ENCODE data around the gene PRL.

PRL gene

DNA sequence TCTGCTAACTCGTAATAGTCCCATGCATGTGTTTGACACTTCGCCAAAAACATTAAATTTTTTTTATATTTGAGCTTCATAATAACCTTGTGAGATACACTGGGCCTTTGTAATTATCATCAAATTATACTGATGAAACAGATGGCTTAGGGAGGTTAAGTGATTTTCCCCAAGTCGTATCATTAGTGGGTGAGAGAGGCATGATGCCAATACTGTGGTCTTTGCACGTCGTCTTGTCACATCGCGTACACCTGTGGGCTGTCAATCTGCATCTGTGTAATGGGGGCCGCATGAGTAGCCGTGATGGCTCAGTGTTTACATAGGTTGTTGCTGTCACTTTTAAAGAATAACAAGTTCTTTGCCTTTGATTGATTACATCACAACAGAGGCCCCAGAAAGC is 1.7 kb downstream of the PRL start:
- TF ChIP-seq, protein P1, sequence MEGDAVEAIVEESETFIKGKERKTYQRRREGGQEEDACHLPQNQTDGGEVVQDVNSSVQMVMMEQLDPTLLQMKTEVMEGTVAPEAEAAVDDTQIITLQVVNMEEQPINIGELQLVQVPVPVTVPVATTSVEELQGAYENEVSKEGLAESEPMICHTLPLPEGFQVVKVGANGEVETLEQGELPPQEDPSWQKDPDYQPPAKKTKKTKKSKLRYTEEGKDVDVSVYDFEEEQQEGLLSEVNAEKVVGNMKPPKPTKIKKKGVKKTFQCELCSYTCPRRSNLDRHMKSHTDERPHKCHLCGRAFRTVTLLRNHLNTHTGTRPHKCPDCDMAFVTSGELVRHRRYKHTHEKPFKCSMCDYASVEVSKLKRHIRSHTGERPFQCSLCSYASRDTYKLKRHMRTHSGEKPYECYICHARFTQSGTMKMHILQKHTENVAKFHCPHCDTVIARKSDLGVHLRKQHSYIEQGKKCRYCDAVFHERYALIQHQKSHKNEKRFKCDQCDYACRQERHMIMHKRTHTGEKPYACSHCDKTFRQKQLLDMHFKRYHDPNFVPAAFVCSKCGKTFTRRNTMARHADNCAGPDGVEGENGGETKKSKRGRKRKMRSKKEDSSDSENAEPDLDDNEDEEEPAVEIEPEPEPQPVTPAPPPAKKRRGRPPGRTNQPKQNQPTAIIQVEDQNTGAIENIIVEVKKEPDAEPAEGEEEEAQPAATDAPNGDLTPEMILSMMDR (IDR thresholded peaks at IDR 0.05): no peak

GRCh38 chr6:22294301-22294700 is 2.5 kb downstream of the PRL start:
- TF ChIP-seq, protein P1 (IDR thresholded peaks at IDR 0.05): no peak

DNA sequence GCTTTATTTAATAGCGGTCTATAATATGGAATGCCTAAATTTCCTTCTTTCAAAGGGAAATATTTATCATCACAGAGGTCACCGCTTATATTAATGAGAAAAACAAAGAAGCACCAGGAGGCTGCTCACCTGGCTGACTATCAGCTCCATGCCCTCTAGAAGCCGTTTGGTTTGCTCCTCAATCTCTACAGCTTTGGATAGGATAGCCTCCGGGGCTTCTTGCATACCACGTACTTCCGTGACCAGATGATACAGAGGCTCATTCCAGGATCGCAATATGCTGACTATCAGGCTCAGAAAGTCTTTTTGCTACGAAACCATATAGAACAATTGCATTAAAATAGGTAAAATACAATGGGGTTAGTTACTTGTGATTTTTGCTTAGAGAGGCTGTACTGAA is 6.8 kb downstream of the PRL start:
- TF ChIP-seq, protein P1 (IDR thresholded peaks at IDR 0.05): no peak

DNA sequence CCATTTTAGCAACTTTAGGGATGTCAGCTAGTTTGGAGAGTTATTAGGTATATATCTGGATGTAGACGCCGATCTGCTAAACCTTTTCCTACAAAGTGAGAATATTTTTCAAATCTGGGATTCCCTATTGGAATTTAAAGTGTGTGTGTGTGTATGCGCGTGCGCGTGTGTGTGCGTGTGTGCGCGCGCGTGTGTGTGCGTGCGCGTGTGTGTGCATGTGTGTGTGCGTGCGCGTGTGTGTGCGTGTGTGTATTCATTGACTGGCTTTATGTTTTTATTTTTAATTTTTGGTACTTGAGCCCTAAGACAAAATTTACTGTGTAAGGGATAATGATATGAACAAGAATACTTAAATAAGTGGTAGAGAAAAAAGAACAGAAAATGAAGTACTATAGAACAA is 8.1 kb downstream of the PRL start:
- TF ChIP-seq, protein P1 (IDR thresholded peaks at IDR 0.05): no peak

DNA sequence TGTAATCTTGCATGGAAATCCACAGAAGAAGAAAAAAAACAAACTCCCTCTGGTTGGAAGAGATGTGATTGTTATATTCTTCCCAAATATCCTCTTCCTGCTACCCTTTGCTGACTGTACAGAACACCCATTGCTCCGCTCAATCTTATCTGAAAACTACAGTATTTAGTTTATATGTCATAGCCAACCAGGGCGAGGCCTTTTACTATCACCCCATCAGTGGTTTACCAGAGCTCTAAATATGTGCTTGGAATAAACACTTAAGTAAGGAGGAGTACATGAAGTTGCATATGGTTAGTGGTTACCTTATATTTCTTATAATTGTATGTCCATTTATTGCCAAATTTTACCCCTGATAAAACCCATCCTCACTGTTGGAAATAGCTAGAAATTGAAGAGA is 12.2 kb downstream of the PRL start:
- TF ChIP-seq, protein P1 (IDR thresholded peaks at IDR 0.05): no peak

GRCh38 chr6:22281341-22282085 is 15.3 kb downstream of the PRL start:
- TF ChIP-seq, protein P1 (IDR thresholded peaks at IDR 0.05): no peak

DNA sequence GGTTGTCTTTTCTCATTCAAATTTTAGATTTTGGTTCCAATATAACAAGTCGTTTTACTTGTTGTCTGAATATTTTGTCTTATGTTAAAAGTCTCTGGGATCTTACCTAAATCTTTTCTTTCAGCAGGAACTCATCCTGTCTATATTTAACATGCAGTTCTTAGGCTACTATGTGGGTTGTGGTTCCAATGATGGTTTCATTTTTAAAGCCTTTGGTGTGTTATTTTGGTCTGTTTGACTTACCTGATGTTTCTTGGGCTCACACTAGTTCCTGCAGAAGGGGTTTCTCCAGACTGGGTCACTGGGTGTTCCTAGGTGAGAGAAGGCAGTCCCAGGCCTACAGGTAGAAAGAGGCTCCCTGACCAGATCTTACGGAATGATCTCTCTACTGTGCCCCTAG is 17.4 kb downstream of the PRL start:
- TF ChIP-seq, protein P1 (IDR thresholded peaks at IDR 0.05): no peak

DNA sequence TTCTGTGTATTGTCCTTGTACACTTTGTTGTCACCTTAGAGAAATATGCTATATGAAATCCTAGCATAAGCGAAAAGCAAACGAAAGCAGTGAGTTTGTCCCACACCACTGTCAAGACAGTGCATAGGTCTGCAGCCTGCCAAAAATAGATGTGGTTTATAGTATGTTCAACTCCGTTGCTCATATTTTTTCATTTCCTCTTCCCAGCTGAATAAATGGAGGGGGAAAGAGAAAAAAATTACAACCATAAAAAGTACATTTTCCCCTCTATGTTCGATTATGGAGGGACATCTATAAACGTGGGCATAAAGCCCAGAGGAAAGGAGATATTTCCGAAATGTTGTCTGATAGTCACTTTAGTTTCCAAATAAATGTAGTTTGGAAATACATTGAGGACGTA is 25.8 kb downstream of the PRL start:
- TF ChIP-seq, protein P1 (IDR thresholded peaks at IDR 0.05): no peak

All from LNCAP (cell line).